Activated CD8-positive, alpha-beta memory T cell treated with anti-CD3 and anti-CD28 coated beads for 24 hours (primary cell): ENCODE data around the gene CD27.

Experiments used
- DNase-seq: peaks from one replicate; pipeline ENCODE4 v3.0.0-alpha.2; 2020

Gene CD27

GRCh38 chr12:6444704-6445688 is at the start of gene CD27:
TSS of gene CD27 (plus strand) at chr12:6444955. CDS start at chr12:6445096, 141 bp downstream.
- peak; percentile 81 for DNase-seq

DNA sequence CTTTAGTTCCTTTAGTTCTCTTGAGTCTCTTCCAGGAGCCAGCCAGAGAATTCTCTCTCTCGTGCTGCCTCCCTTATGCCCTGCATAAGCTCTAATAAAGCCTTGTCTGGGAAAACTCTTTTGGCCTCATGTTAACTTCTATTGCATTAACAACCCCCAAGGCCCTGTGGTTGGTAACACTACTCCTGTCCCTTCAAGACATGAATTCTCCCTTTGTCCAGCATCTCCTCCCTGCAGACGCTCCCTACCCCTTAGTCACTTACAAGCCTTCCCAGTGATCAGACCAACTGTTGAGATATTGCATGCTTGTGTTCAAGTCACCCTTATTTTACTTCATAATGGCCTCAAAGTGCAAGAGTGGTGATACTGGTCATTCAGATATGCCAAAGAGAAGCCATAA is 48.7 kb upstream of the CD27 start:
- DNase-seq, result no peak

DNA sequence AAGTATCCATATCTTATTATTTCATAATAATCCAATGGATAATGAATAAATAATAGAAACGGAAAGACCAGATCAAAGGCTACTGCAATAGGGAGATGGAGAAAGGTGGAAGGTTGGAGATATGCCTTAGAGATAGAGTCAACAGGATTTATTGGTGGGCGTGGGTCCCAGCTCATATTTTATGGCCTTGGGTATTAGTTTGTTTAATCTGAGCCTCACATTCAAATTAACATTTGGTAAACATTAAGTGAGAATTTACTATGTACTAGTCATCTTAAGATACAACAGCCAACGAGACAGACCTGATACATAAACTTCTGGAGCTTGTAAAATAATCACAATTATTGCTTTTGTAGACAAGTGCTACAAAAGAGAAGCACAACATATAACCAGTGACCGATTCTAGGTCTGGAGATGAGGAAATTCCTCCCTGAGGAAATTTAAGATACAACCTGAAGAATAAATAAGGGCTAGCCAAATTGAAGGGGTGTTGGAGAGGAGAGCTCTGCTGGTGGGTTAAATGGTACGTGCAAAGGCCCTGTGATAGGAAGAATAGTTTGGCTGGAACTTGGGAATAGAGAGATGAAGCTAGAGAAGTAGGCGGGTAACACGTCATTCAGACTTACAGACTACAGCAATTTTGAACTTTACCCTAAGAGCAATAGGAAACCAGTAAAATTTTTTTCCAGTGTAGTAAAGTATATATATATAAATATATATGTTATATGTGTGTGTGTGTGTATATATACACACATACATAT is 44.7 kb upstream of the CD27 start:
- no peak for DNase-seq

GRCh38 chr12:6404390-6404789 is 40.4 kb upstream of the CD27 start:
- no peak for DNase-seq

GRCh38 chr12:6405963-6406362 is 38.8 kb upstream of the CD27 start:
- DNase-seq, result no peak

- DNase-seq, result no peak
These were observed 37.4 kb upstream of the CD27 start for GRCh38 chr12:6407236-6407954.

DNA sequence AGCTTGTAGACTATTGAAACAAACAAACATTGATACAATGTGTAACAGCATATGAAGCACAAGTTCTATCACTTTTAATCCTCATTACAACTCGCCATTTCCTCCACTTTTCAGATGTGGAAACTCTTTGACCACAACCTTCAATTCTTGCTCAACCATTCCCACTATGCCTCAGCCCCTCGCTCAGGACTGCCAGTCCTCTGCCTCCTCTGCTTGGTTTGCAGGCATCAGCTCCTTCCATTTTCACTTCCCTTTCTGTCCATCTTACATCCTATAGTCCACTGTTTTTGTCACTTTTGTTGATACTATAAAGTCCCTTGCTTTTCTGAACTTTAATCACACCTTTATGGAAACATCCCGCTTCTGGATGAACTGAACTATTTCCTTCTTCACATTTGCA is 28.2 kb upstream of the CD27 start:
- no peak for DNase-seq

- DNase-seq, result no peak
These were observed 26.0 kb upstream of the CD27 start for GRCh38 chr12:6418796-6419195.

GRCh38 chr12:6420364-6420763 is 24.4 kb upstream of the CD27 start:
- no peak for DNase-seq

DNA sequence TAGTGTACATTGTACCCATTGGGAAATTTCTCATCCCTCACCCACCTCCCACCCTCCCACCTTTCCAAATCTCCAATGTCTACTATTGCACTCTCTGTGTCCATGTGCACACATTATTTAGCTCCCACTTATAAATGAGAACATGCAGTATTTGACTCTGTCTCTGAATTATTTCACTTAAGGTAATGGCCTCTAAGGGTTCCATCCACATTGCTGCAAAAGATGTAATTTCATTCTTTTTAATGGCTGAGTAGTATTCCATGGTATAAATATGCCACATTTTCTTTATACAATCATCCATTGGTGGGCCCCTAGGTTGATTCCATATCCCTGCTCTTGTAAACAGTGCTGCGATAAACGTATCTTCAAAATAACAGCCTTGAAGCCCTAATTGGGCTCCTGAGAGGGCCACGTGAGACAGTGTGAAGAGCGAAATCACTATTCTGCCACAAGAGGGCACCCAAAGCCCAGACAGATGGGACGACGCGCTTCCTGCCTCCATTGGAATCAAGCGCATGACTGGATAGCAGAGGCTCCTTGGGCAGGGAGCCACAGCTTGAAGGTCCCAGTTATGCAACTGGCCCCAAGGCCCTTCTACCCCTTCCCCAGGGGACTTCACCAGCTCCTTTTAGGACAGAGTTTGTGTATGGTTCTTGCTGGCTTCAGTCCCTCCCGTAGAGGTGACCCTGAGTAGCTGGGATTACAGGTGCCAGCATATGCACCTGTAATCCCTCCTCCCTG is 21.3 kb upstream of the CD27 start:
- DNase-seq, result peak; percentile 88

DNA sequence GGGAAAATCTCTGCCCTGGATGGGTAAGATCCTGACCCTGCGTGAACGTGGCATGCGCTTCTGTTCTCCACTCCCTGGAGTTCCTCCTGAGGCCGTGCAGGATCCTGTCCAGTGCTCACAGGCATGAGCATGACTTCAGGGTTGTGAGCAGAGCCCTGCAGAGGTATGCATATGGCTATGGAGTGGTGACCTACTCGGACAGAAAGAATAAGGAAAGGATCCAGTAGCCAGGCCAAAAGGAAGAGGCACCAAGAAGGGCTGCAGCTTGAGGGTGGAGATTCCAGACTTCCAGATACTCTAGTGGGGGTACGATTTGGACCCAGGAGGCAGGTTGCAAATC is 20.8 kb upstream of the CD27 start:
- no peak for DNase-seq

DNA sequence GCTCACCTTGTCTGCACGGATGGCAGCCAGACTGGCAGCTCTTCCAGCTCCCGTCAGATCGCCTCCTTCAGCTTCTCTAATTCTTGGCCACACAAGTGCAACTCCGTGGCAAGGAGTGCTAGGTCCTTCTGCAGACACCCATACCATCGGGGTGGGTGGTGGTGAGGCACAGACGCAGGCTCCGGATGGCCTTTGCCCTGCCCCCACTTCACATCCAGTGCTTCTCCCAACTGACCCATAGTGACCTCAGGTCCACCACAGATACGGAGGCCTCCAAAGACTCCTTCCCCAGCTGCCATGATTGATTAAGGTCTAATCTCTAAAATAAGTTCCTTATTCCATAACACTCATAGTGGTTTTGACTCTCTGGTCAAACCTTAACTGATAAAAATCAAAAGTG is 19.9 kb upstream of the CD27 start:
- DNase-seq, result peak; percentile 60

DNA sequence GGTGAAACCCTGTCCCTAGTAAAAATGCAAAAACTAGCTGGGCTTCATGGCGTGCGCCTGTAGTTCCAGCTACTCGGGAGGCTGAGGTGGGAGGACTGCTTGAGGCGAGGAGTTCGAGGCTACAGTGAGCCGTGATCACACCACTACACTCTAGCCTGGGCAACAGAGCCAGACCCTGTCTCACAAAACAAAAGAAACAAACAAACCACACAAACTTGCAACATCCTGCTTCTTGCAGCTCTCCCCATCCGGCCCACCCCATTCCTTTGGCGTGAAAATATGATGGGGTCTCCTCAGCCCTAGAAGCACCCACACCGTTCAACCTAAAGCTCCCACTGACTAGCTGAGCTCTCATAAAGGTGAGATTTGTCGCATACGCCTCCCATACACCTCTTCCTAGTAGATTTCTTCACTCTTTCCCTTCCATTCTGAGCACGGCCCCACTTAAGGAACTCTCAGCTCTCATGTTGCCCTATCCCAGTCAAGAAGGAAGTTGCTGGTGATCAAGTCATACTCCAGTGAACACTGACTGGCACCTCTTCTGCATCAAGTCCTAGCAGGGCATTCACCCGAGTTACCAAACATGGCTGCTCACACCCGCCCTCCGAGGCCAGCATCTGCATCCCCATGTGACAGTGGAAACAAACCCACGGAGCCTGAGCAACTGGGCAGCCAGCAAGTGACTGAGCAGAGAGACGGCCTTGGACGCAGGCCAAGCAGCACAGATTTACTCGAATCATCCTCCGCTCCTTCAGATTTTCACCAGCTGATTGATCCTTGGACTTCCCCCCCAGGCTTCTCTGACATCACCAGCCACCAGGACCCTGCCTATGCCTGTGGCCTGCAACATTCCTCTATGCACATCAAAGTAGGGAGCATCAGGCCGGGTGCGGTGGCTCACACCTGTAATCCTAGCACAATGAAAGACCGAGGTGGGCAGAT is 18.9 kb upstream of the CD27 start:
- DNase-seq, result peak; percentile 75

GRCh38 chr12:6426882-6427671 is 17.7 kb upstream of the CD27 start:
- DNase-seq, result peak; percentile 94

DNA sequence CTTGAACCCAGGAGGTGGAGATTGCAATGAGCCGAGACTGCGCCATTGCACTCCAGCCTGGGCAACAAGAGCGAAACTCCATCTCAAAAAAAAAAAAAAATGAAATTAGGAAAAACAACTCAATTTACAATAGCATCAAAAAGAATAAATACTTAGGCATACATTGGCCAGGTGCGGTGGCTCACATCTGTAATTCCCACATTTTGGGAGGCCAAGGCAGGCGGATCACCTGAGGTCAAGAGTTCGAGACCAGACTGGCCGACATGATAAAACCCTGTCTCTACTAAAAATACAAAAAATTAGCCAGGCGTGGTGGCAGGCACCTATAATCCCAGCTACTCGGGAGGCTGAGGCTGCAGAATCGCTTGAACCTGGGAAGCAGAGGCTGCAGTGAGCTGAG is 17.0 kb upstream of the CD27 start:
- DNase-seq, result peak; percentile 53

DNA sequence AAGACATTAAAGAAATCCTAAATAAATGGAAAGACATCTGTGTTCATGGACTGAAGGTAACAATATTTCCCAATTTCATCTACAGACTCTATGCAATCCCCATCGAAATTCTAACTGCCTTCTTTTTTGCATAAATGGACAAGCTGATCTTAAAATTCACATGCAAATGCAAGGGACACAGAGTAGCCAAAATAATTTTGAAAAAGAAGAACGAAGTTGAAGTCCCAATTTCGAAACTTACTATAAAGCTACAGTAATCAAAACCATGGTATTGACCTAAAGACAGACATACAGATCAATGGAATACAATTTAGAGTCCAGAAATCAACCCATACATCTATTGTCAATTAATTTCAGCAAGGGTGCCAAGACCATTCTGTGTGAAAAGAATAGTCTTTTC is 16.4 kb upstream of the CD27 start:
- DNase-seq, result no peak

DNA sequence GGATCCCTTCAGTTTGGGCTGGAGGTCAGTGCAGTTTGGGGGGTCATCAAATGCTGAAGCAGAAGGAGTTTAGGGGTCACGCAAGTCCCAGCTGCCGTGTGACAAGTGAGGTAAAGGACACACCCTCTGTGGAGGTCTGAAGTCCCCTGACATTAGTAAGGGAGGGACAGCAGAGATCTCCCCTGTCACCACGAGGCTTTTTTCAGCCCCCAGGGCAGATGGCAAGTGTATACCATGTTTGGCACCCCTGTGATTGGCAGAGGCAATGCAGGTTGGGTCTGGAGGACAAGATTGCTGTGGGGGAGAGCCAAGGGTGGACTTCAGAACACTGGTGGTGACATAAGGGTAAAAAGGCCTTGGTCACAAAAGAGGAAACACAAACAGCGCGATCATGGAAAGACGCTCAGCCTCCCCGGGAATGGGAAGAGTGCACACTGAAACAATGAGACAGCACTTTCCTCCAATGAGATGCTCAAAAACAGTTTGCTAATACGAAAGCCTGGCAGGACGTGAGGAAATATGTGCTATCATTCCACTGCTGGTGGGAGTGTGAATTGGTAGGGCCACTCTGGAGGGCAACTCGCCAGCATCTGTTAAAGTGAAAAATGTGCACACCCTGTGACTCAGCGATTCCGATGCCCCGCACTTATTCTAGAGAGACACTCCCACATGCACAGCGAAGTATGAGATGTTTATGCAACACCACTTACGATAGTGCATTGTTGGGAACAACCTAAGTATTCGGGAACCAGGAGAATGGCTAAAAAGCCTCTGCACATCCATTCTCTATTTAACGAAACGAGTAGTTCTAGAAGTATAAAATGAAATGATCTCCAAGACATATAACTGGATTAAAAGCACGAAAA is 14.4 kb upstream of the CD27 start:
- peak; percentile 76 for DNase-seq

DNA sequence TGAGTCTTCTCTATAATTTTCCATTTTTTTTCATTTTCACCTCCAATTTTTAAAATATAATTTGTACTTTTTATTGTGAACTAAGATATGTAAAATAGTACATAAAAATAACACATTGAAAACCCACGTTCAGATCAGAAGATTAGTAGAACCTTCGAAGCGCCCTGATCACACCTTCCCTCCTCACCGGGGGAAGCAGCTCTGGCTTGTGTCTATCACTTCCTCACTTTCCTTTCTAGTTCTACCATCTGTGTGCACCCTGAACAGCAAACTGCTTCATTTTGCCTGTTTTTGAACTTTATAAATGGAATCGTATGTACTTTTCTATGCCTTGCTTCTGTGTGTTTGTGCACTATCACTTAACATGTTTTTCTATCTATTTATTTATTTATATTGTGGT is 11.8 kb upstream of the CD27 start:
- DNase-seq, result peak; percentile 54
